Hepatocyte (in vitro differentiated cells): ENCODE results near the gene EBF4.

Experiments used
- EZH2 ChIP-seq: fragments of 200-600 bp; sonication (generic); IDR thresholded peaks from 2 replicates; pipeline ENCODE4 v1.6.1; 2016; ENCODE audit warnings: antibody characterized with exemption, mild to moderate bottlenecking, borderline replicate concordance
- TF ChIP-seq, protein P1 (sequence below): fragments of 200-600 bp; sonication (generic); IDR thresholded peaks from 2 replicates; pipeline ENCODE4 v1.5.1; 2016; ENCODE audit warnings: antibody characterized with exemption, mild to moderate bottlenecking; ENCODE audit not compliant: poor library complexity

DNA sequence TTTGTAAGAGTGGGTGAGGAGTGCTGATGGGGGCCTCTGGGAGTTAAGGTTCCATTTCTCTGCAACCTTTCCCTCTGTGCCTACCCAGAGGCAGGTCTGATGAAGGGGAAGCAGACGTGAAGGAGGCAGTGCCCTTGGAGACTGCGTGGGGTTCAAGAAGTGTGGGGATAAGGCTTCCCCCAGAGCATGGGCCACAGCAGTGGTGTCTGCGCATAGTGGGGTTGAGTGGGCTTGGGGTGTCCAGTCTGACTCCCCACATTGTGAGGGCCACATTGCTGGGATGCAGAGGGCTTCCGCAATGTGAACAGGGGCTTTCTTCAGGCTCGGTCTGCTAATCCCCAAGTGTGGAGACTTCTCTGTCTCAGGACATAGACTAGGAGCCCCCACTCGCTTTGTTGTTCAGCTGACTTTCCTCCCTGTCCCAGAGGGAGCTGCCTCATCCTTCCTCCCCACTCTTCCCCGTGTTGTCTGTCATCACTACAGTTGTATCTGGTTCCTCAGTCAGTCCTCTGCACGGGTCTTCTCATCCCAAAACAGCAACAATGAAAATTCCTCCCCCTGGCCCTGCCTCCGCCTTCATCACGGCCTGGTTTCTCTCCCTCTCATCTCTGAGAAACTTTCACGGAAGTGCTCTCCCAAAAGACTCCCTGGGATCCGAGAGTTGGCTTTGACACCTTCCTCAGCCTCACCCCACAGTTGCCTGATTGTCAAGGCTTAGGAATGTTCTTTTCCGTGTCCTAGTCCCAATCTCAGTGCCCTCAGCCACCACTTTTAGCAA is 2.8 kb downstream of the EBF4 start:
- TF ChIP-seq, protein P1, sequence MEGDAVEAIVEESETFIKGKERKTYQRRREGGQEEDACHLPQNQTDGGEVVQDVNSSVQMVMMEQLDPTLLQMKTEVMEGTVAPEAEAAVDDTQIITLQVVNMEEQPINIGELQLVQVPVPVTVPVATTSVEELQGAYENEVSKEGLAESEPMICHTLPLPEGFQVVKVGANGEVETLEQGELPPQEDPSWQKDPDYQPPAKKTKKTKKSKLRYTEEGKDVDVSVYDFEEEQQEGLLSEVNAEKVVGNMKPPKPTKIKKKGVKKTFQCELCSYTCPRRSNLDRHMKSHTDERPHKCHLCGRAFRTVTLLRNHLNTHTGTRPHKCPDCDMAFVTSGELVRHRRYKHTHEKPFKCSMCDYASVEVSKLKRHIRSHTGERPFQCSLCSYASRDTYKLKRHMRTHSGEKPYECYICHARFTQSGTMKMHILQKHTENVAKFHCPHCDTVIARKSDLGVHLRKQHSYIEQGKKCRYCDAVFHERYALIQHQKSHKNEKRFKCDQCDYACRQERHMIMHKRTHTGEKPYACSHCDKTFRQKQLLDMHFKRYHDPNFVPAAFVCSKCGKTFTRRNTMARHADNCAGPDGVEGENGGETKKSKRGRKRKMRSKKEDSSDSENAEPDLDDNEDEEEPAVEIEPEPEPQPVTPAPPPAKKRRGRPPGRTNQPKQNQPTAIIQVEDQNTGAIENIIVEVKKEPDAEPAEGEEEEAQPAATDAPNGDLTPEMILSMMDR: no peak
- no peak for TF ChIP-seq EZH2
